Measurements from ENCODE around the gene RFX1.

DNA sequence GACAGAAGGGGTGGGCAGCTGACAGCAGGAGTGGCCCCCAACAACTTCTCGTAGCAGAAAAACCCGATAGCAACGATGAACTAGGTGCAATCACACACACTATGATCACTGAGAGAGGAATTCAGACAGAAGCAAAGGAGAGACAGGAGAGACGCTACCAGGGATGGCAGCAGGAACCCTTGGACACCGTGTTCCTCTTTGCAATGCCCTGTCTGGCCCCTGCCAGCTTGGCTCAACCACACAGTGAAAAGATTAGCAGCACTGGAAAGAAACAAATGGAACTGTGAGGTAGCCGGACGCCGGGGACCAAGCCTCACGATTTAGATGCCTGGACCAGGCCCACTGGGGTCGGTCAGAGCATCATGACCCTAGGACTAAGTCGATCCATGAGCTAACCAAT, 30.2 kb downstream of the RFX1 start:
- TF ChIP-seq EZH2phosphoT487 (IDR thresholded peaks at IDR 0.05; ENCODE audit: unreplicated experiment): no peak
- TF ChIP-seq, protein P1, sequence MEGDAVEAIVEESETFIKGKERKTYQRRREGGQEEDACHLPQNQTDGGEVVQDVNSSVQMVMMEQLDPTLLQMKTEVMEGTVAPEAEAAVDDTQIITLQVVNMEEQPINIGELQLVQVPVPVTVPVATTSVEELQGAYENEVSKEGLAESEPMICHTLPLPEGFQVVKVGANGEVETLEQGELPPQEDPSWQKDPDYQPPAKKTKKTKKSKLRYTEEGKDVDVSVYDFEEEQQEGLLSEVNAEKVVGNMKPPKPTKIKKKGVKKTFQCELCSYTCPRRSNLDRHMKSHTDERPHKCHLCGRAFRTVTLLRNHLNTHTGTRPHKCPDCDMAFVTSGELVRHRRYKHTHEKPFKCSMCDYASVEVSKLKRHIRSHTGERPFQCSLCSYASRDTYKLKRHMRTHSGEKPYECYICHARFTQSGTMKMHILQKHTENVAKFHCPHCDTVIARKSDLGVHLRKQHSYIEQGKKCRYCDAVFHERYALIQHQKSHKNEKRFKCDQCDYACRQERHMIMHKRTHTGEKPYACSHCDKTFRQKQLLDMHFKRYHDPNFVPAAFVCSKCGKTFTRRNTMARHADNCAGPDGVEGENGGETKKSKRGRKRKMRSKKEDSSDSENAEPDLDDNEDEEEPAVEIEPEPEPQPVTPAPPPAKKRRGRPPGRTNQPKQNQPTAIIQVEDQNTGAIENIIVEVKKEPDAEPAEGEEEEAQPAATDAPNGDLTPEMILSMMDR (conservative IDR thresholded peaks at IDR 0.05; ENCODE audit: low read depth in 2 of 2): no peak
- TF ChIP-seq EZH2 (IDR thresholded peaks at IDR 0.05; ENCODE audit: low read depth, unreplicated experiment): no peak
- TF ChIP-seq JUNB (IDR thresholded peaks at IDR 0.05; ENCODE audit: unreplicated experiment): no peak
- TF ChIP-seq, protein P2, sequence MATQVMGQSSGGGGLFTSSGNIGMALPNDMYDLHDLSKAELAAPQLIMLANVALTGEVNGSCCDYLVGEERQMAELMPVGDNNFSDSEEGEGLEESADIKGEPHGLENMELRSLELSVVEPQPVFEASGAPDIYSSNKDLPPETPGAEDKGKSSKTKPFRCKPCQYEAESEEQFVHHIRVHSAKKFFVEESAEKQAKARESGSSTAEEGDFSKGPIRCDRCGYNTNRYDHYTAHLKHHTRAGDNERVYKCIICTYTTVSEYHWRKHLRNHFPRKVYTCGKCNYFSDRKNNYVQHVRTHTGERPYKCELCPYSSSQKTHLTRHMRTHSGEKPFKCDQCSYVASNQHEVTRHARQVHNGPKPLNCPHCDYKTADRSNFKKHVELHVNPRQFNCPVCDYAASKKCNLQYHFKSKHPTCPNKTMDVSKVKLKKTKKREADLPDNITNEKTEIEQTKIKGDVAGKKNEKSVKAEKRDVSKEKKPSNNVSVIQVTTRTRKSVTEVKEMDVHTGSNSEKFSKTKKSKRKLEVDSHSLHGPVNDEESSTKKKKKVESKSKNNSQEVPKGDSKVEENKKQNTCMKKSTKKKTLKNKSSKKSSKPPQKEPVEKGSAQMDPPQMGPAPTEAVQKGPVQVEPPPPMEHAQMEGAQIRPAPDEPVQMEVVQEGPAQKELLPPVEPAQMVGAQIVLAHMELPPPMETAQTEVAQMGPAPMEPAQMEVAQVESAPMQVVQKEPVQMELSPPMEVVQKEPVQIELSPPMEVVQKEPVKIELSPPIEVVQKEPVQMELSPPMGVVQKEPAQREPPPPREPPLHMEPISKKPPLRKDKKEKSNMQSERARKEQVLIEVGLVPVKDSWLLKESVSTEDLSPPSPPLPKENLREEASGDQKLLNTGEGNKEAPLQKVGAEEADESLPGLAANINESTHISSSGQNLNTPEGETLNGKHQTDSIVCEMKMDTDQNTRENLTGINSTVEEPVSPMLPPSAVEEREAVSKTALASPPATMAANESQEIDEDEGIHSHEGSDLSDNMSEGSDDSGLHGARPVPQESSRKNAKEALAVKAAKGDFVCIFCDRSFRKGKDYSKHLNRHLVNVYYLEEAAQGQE (IDR thresholded peaks at IDR 0.05; ENCODE audit: unreplicated experiment): no peak
- TF ChIP-seq, protein P3, sequence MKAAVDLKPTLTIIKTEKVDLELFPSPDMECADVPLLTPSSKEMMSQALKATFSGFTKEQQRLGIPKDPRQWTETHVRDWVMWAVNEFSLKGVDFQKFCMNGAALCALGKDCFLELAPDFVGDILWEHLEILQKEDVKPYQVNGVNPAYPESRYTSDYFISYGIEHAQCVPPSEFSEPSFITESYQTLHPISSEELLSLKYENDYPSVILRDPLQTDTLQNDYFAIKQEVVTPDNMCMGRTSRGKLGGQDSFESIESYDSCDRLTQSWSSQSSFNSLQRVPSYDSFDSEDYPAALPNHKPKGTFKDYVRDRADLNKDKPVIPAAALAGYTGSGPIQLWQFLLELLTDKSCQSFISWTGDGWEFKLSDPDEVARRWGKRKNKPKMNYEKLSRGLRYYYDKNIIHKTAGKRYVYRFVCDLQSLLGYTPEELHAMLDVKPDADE (IDR thresholded peaks at IDR 0.05): no peak
- TF ChIP-seq POLR2AphosphoS5 (IDR thresholded peaks at IDR 0.05; ENCODE audit: low read depth): no peak
- TF ChIP-seq ZNF114 (CRISPR knock-in tag; IDR thresholded peaks at IDR 0.05): no peak
